SK-N-SH treated with all-trans-retinoic acid at 6 μM for 48 hours (cell line): ENCODE measurements around the gene RREB1.

Experiments
- OSR1 ChIP-seq: fragments of 250-450 bp; sonication (Bioruptor Pico); IDR thresholded peaks from 2 replicates; pipeline ENCODE4 v1.8.0; 2022; ENCODE audit warnings: moderate library complexity, mild to moderate bottlenecking, inconsistent platforms
- TCF4 ChIP-seq: fragments of 250-450 bp; sonication (Bioruptor Pico); IDR thresholded peaks from 2 replicates; pipeline ENCODE4 v1.8.0; 2021; ENCODE audit warnings: mild to moderate bottlenecking, moderate library complexity, borderline replicate concordance
- ZFP30 ChIP-seq: fragments of 450-650 bp; formaldehyde crosslinking; IDR thresholded peaks from 2 replicates; pipeline ENCODE4 v1.5.0; 2022; ENCODE audit warnings: mild to moderate bottlenecking, moderate library complexity
- TF ChIP-seq, protein P1 (sequence below): fragments of 250-450 bp; sonication (Bioruptor Pico); IDR thresholded peaks from 2 replicates; pipeline ENCODE4 v1.5.1; 2021; ENCODE audit warnings: mild to moderate bottlenecking, moderate library complexity
- TF ChIP-seq, protein P2 (sequence below): fragments of 250-450 bp; sonication (Bioruptor Pico); IDR thresholded peaks from 2 replicates; pipeline ENCODE4 v1.8.0; 2020; ENCODE audit warnings: mild to moderate bottlenecking, moderate library complexity, borderline replicate concordance

DNA sequence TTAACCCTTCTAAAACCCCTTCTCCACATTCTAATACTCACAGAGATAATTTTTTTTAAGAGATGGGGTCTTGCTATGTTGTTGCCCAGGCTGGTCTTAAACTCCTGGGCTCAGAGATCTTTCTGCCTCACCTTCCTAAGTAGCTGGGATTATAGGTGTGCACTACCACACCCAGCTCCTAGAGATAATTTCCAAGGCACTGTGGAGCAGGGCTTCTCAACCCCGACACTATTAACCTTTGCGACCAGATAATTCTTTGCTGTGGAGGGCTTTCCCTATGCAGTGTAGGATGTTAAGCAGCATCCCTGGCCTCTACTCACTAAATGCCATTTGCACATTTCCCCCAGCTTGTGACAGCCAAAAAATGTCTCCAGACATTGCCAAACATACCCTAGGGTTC is 8.8 kb upstream of the RREB1 start:
- no peak for TF ChIP-seq ZFP30 (CRISPR knock-in tag)
- no peak for TF ChIP-seq OSR1 (CRISPR knock-in tag)
- no peak for TF ChIP-seq TCF4
- TF ChIP-seq, protein P1, sequence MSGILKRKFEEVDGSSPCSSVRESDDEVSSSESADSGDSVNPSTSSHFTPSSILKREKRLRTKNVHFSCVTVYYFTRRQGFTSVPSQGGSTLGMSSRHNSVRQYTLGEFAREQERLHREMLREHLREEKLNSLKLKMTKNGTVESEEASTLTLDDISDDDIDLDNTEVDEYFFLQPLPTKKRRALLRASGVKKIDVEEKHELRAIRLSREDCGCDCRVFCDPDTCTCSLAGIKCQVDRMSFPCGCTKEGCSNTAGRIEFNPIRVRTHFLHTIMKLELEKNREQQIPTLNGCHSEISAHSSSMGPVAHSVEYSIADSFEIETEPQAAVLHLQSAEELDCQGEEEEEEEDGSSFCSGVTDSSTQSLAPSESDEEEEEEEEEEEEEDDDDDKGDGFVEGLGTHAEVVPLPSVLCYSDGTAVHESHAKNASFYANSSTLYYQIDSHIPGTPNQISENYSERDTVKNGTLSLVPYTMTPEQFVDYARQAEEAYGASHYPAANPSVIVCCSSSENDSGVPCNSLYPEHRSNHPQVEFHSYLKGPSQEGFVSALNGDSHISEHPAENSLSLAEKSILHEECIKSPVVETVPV (CRISPR knock-in tag), result no peak
- TF ChIP-seq, protein P2, sequence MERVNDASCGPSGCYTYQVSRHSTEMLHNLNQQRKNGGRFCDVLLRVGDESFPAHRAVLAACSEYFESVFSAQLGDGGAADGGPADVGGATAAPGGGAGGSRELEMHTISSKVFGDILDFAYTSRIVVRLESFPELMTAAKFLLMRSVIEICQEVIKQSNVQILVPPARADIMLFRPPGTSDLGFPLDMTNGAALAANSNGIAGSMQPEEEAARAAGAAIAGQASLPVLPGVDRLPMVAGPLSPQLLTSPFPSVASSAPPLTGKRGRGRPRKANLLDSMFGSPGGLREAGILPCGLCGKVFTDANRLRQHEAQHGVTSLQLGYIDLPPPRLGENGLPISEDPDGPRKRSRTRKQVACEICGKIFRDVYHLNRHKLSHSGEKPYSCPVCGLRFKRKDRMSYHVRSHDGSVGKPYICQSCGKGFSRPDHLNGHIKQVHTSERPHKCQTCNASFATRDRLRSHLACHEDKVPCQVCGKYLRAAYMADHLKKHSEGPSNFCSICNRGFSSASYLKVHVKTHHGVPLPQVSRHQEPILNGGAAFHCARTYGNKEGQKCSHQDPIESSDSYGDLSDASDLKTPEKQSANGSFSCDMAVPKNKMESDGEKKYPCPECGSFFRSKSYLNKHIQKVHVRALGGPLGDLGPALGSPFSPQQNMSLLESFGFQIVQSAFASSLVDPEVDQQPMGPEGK, result no peak
